Neural progenitor cell (in vitro differentiated cells): Measurements from ENCODE around the gene IGDCC3. TPM values are rescaled to one million over a fixed set of nuclear protein-coding genes. Genes with fewer than 3 reads are reported as not detected.

ENCODE experiments used
- DNase-seq: peaks from one replicate; pipeline ENCODE4 v3.0.0-alpha.2; 2016; ENCODE audit warnings: low spot score
- H2AFZ ChIP-seq: fragments of 200-600 bp; sonication (generic); replicated peaks from 2 replicates; pipeline ENCODE4 v1.6.1; 2016; ENCODE audit warnings: antibody characterized with exemption
- H3F3A ChIP-seq: fragments of 200-600 bp; sonication (generic); 2 replicates; pipeline ENCODE4 v1.6.1; 2016; ENCODE audit warnings: antibody characterized with exemption, low read depth
- H3K27ac ChIP-seq: fragments of 200-600 bp; sonication (generic); 2 replicates; pipeline ENCODE4 v1.5.1; 2016; ENCODE audit warnings: mild to moderate bottlenecking
- H3K27me3 ChIP-seq: fragments of 200-600 bp; sonication (generic); 2 replicates; pipeline ENCODE4 v1.6.1; 2016; ENCODE audit warnings: mild to moderate bottlenecking, moderate library complexity
- H3K36me3 ChIP-seq: fragments of 200-600 bp; sonication (generic); 2 replicates; pipeline ENCODE4 v1.5.1; 2016
- H3K4me1 ChIP-seq: fragments of 200-600 bp; sonication (generic); 2 replicates; pipeline ENCODE4 v1.6.1; 2016; ENCODE audit warnings: mixed run types
- H3K4me2 ChIP-seq: fragments of 200-600 bp; sonication (generic); 2 replicates; pipeline ENCODE4 v1.6.1; 2016
- H3K4me3 ChIP-seq: fragments of 200-600 bp; sonication (generic); 2 replicates; pipeline ENCODE4 v1.5.1; 2016
- H3K79me2 ChIP-seq: fragments of 200-600 bp; sonication (generic); 2 replicates; pipeline ENCODE4 v1.6.1; 2016; ENCODE audit warnings: low read depth
- H3K9ac ChIP-seq: fragments of 200-600 bp; sonication (generic); 2 replicates; pipeline ENCODE4 v1.6.1; 2016
- H3K9me3 ChIP-seq: fragments of 200-600 bp; sonication (generic); 2 replicates; pipeline ENCODE4 v1.5.1; 2016; ENCODE audit warnings: low read depth
- H4K20me1 ChIP-seq: fragments of 200-600 bp; sonication (generic); 2 replicates; pipeline ENCODE4 v1.6.1; 2016; ENCODE audit warnings: low read depth
- H3K27ac Mint-ChIP-seq: 3 replicates; pipeline ENCODE4 v1.8.0; 2021; ENCODE audit warnings: mixed read lengths
- H3K27me3 Mint-ChIP-seq: 2 replicates; pipeline ENCODE4 v1.8.0; 2022; ENCODE audit warnings: low read depth, mild to moderate bottlenecking, inconsistent platforms, moderate library complexity, mixed read lengths; ENCODE audit not compliant: insufficient read depth
- H3K36me3 Mint-ChIP-seq: 3 replicates; pipeline ENCODE4 v1.8.0; 2021; ENCODE audit warnings: mixed read lengths
- H3K4me1 Mint-ChIP-seq: 3 replicates; pipeline ENCODE4 v1.8.0; 2021; ENCODE audit warnings: mixed read lengths
- H3K4me3 Mint-ChIP-seq: 3 replicates; pipeline ENCODE4 v1.8.0; 2021; ENCODE audit warnings: mild to moderate bottlenecking, moderate library complexity, mixed read lengths
- H3K9me3 Mint-ChIP-seq: 3 replicates; pipeline ENCODE4 v1.8.0; 2020; ENCODE audit warnings: mixed read lengths
- EZH2 ChIP-seq: fragments of 200-600 bp; sonication (generic); IDR thresholded peaks from 2 replicates; pipeline ENCODE4 v1.6.1; 2017; ENCODE audit warnings: antibody characterized with exemption, mild to moderate bottlenecking, moderate library complexity
- EZH2phosphoT487 ChIP-seq: fragments of 200-600 bp; sonication (generic); IDR thresholded peaks from 2 replicates; pipeline ENCODE4 v1.6.1; 2017; ENCODE audit warnings: antibody characterized with exemption
- total RNA-seq: library from RNA; depleted of rRNA; stranded (reverse); fragments of >200 nt; gene quantifications from 2 replicates; pipeline ENCODE4 v1.2.3, GENCODE V29; 2015; ENCODE audit warnings: low replicate concordance
- TF ChIP-seq, protein P1 (sequence below): fragments of 200-600 bp; sonication (generic); IDR thresholded peaks from 2 replicates; pipeline ENCODE4 v1.5.1; 2017; ENCODE audit warnings: antibody characterized with exemption, mild to moderate bottlenecking

IGDCC3 gene
- total RNA-seq, 1 donor from 2014 or later: 15.8 TPM

DNA sequence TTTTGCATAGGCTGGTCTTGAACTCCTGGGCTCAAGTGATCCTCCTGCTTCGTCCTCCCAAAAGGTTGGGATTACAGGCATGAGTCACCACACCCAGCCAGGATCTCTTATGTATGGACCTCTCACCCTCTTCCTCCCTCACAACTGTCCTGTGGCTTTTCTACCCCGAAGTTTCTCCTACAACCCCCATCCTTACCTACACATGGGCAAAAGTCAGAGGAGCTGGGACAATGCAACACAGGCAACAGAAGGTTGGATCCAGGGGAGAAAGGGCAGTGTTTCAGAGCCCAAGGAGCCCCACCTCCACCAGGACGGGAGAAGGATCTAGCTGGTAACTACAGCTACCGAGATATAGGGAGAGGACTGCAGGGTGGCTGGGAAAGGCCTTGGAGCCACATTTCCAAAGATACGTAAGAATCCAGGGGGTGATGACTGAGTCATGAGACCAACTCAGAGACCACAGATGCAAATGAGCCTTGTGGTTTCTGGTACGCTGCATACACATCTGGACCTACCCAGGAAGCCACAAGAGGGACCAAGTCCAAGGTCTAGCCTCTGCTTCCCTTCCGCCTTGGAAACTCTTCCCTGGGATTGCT lies 31.3 kb upstream of the IGDCC3 start:
- Histone ChIP-seq H3K79me2 (peaks cover 23% of the 10 kb centered on the region), H3K9me3 (no peaks in the 10 kb centered on the region), H3K27ac (no peak overlapping the region), H3K9ac (no peak overlapping the region), H3K4me3 (no peak overlapping the region), H3K36me3 (no peaks in the 10 kb centered on the region), H3F3A (peaks cover 47% of the 10 kb centered on the region), H3K4me1 (peaks cover 61% of the 10 kb centered on the region), H3K4me2 (no peak overlapping the region), H4K20me1 (peaks cover 6% of the 10 kb centered on the region), H3K27me3 (no peaks in the 10 kb centered on the region), H2AFZ (no peak overlapping the region)
- H3K9me3 Mint-ChIP-seq: no peaks in the 10 kb centered on the region
- no peak overlapping the region for H3K4me3 Mint-ChIP-seq
- H3K36me3 Mint-ChIP-seq: peaks cover 8% of the 10 kb centered on the region
- H3K27me3 Mint-ChIP-seq: no peaks in the 10 kb centered on the region
- TF ChIP-seq, protein P1, sequence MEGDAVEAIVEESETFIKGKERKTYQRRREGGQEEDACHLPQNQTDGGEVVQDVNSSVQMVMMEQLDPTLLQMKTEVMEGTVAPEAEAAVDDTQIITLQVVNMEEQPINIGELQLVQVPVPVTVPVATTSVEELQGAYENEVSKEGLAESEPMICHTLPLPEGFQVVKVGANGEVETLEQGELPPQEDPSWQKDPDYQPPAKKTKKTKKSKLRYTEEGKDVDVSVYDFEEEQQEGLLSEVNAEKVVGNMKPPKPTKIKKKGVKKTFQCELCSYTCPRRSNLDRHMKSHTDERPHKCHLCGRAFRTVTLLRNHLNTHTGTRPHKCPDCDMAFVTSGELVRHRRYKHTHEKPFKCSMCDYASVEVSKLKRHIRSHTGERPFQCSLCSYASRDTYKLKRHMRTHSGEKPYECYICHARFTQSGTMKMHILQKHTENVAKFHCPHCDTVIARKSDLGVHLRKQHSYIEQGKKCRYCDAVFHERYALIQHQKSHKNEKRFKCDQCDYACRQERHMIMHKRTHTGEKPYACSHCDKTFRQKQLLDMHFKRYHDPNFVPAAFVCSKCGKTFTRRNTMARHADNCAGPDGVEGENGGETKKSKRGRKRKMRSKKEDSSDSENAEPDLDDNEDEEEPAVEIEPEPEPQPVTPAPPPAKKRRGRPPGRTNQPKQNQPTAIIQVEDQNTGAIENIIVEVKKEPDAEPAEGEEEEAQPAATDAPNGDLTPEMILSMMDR: no peak
- TF ChIP-seq EZH2phosphoT487 (no peak), EZH2 (no peak)
- no peak for DNase-seq
- H3K27ac Mint-ChIP-seq: peak overlapping the region; percentile 39
- H3K4me1 Mint-ChIP-seq: peaks cover 56% of the 10 kb centered on the region

DNA sequence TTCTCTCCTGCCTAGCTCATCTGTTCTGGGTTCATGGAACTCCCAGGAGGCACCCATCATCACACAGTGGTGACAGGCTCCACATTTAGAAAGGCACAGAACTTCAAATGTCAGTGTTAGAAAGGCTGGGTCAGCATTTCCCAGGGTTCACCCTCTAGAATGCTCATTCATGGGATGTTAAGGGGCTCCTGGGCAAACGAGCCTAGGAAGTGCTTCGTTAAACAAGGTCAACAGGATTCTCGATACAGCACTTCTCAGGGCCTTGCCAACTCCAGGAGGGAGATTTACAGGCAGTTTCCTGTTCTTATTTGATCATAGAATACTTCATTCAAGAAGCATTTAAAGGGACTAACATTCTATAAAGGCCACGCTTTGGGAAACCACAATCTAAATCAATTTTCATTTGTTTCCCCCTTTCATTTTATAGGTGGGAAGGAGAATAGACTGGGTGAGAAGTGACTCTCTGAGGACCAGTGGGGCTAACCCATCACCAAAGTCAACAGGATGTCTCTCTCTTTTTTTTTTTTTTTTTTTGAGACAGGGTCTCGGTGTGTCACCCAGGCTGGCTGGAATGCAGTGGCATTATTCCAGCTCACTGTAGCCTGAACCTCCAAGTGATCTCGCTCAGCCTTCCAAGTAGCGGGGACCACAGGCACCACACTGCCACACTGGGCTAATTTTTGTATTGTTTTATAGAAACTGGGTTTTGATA lies 30.7 kb upstream of the IGDCC3 start:
- H3K79me2 ChIP-seq: peaks cover 17% of the 10 kb centered on the region
- TF ChIP-seq EZH2 (no peak), EZH2phosphoT487 (no peak)
- TF ChIP-seq, protein P1: no peak
- no peaks in the 10 kb centered on the region for H3K27me3 ChIP-seq
- Mint-ChIP-seq H3K27me3 (no peaks in the 10 kb centered on the region), H3K27ac (no peak overlapping the region), H3K36me3 (peaks cover 8% of the 10 kb centered on the region), H3K4me1 (peaks cover 56% of the 10 kb centered on the region), H3K4me3 (no peak overlapping the region), H3K9me3 (no peaks in the 10 kb centered on the region)
- peaks cover 2% of the 10 kb centered on the region for H4K20me1 ChIP-seq
- no peak overlapping the region for H3K9ac ChIP-seq
- no peaks in the 10 kb centered on the region for H3K9me3 ChIP-seq
- H3K4me1 ChIP-seq: peaks cover 59% of the 10 kb centered on the region
- no peak for DNase-seq
- H3K36me3 ChIP-seq: no peaks in the 10 kb centered on the region
- no peak overlapping the region for H2AFZ ChIP-seq
- no peak overlapping the region for H3K27ac ChIP-seq
- H3K4me2 ChIP-seq: no peak overlapping the region
- H3K4me3 ChIP-seq: no peak overlapping the region
- peaks cover 41% of the 10 kb centered on the region for H3F3A ChIP-seq

DNA sequence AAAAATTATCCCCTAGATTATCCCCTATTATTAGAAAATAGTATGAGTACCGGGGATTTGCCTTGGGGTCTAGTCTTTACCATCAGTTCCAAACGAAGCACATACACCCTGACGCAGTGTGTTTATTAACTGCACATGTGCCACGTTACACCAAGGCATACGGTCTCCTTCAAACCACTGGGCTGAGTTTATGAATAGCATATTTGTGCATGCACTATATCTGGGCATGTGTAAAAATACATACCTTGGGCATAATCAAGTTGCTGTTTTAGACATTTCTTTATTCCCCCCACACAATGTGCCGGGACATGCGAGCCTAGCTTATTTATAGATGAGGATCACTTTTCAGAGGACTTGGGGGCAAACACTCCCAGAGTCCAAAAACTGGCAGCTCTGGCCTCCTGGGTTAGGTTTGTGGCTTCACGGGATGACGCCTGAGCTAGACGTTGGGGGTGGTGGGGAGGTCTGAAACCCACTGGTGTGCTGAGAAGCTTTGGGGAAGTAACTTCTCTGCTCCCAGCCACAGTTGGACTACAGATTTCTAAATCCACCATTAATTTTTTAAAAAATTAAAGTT lies 28.7 kb upstream of the IGDCC3 start:
- Histone ChIP-seq H2AFZ (no peak overlapping the region), H3K4me3 (no peak overlapping the region), H3K36me3 (no peaks in the 10 kb centered on the region), H3K79me2 (no peaks in the 10 kb centered on the region), H3K27me3 (no peaks in the 10 kb centered on the region), H3K9me3 (no peaks in the 10 kb centered on the region), H3F3A (peaks cover 43% of the 10 kb centered on the region), H4K20me1 (no peaks in the 10 kb centered on the region), H3K27ac (peak overlapping the region; percentile 7), H3K9ac (no peak overlapping the region), H3K4me1 (peaks cover 48% of the 10 kb centered on the region), H3K4me2 (no peak overlapping the region)
- Mint-ChIP-seq H3K9me3 (no peaks in the 10 kb centered on the region), H3K27ac (no peak overlapping the region), H3K36me3 (peaks cover 8% of the 10 kb centered on the region), H3K4me3 (no peak overlapping the region), H3K4me1 (peaks cover 47% of the 10 kb centered on the region), H3K27me3 (no peaks in the 10 kb centered on the region)
- DNase-seq: no peak
- TF ChIP-seq, protein P1: no peak
- no peak for TF ChIP-seq EZH2
- no peak for TF ChIP-seq EZH2phosphoT487
